H1 (cell line): ENCODE measurements around the gene SNX17.

Source experiments
- POLR2A ChIP-seq, 2 experiments: IDR thresholded peaks; 1 replicate in 1 of 2; 2 replicates in 1 of 2; pipeline ENCODE4 v1.6.1; 2011; ENCODE audit warnings: low read depth in 2 of 2, low read length in 2 of 2, mild to moderate bottlenecking in 2 of 2; ENCODE audit errors: control extremely low read depth in 1 of 2
- POLR2AphosphoS5 ChIP-seq: IDR thresholded peaks from 2 replicates; pipeline ENCODE4 v1.6.1; 2011; ENCODE audit warnings: low read depth, low read length
- RAD21 ChIP-seq, 2 experiments: IDR thresholded peaks in 1 of 2; conservative IDR thresholded peaks in 1 of 2; 2 replicates each; pipeline ENCODE4 v1.6.1; 2011; ENCODE audit warnings: low read depth in 2 of 2, low read length in 2 of 2, improper control_type of control experiment in 1 of 2, inconsistent platforms in 1 of 2, mild to moderate bottlenecking in 1 of 2, moderate library complexity in 1 of 2
- SIN3A ChIP-seq, 2 experiments: IDR thresholded peaks in 1 of 2; conservative IDR thresholded peaks in 1 of 2; 2 replicates each; pipeline ENCODE4 v1.6.1; 2011 to 2012; ENCODE audit warnings: low read length in 2 of 2, improper control_type of control experiment in 1 of 2, low read depth in 1 of 2, mild to moderate bottlenecking in 1 of 2
- TAF1 ChIP-seq: IDR thresholded peaks from 2 replicates; pipeline ENCODE4 v1.6.1; 2011; ENCODE audit warnings: mild to moderate bottlenecking, low read depth, low read length
- USF2 ChIP-seq: IDR thresholded peaks from 2 replicates; pipeline ENCODE4 v1.6.1; 2011; ENCODE audit warnings: low read length, improper control_type of control experiment
- TF ChIP-seq, protein P1 (sequence below), 3 experiments: IDR thresholded peaks; 1 replicate in 2 of 3; 2 replicates in 1 of 3; pipeline versions ENCODE4 v1.5.1 to v1.6.1; 2011; ENCODE audit warnings: low read length in 3 of 3, mild to moderate bottlenecking in 3 of 3, inconsistent platforms in 2 of 3, low read depth in 1 of 3, moderate library complexity in 1 of 3; ENCODE audit not compliant: insufficient read depth in 1 of 3; ENCODE audit errors: control extremely low read depth in 1 of 3

- TF ChIP-seq POLR2A (IDR thresholded peaks at IDR 0.05; ENCODE audit: control extremely low read depth in 1 of 2, low read depth in 2 of 2, low read length in 2 of 2) = no peak
- no peak for TF ChIP-seq POLR2AphosphoS5
- no peak for TF ChIP-seq USF2
- TF ChIP-seq, protein P1, sequence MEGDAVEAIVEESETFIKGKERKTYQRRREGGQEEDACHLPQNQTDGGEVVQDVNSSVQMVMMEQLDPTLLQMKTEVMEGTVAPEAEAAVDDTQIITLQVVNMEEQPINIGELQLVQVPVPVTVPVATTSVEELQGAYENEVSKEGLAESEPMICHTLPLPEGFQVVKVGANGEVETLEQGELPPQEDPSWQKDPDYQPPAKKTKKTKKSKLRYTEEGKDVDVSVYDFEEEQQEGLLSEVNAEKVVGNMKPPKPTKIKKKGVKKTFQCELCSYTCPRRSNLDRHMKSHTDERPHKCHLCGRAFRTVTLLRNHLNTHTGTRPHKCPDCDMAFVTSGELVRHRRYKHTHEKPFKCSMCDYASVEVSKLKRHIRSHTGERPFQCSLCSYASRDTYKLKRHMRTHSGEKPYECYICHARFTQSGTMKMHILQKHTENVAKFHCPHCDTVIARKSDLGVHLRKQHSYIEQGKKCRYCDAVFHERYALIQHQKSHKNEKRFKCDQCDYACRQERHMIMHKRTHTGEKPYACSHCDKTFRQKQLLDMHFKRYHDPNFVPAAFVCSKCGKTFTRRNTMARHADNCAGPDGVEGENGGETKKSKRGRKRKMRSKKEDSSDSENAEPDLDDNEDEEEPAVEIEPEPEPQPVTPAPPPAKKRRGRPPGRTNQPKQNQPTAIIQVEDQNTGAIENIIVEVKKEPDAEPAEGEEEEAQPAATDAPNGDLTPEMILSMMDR (IDR thresholded peaks at IDR 0.05; ENCODE audit: control extremely low read depth in 1 of 3, insufficient read depth in 1 of 3, low read depth in 1 of 3, low read length in 3 of 3) = no peak
- no peak for TF ChIP-seq TAF1
- no peak for TF ChIP-seq SIN3A (conservative IDR thresholded peaks at IDR 0.05 in 1 of 2, IDR thresholded peaks at IDR 0.05 in 1 of 2; ENCODE audit: low read depth in 1 of 2, low read length in 2 of 2)
- TF ChIP-seq RAD21 (IDR thresholded peaks at IDR 0.05 in 1 of 2, conservative IDR thresholded peaks at IDR 0.05 in 1 of 2; ENCODE audit: low read depth in 2 of 2, low read length in 2 of 2) = no peak
Measured at GRCh38 chr2:27347641-27348040, 22.8 kb upstream of the SNX17 start.
